Endothelial cell of umbilical vein (primary cell): Measurements from ENCODE around the gene TMEM51.

ENCODE experiments used
- EZH2 ChIP-seq: IDR thresholded peaks from 2 replicates; pipeline ENCODE4 v1.6.1; 2012; ENCODE audit warnings: borderline replicate concordance, low read depth, mild to moderate bottlenecking, moderate library complexity, low read length, inconsistent platforms; ENCODE audit not compliant: severe bottlenecking
- FOS ChIP-seq: IDR thresholded peaks from 2 replicates; pipeline ENCODE4 v1.6.1; 2011; ENCODE audit warnings: mild to moderate bottlenecking, low read length, moderate library complexity, borderline replicate concordance; ENCODE audit not compliant: insufficient read depth
- JUN ChIP-seq: IDR thresholded peaks from 2 replicates; pipeline ENCODE4 v1.6.1; 2011; ENCODE audit warnings: borderline replicate concordance, low read depth; ENCODE audit not compliant: insufficient read length, insufficient read depth
- MYC ChIP-seq: IDR thresholded peaks from one replicate; pipeline ENCODE4 v1.6.1; 2011; ENCODE audit warnings: mild to moderate bottlenecking, low read depth, low read length
- POLR2A ChIP-seq: IDR thresholded peaks from 2 replicates; pipeline ENCODE4 v1.6.1; 2012; ENCODE audit warnings: low read depth, mild to moderate bottlenecking, control low read depth, low read length
- POLR2AphosphoS5 ChIP-seq: IDR thresholded peaks from 2 replicates; pipeline ENCODE4 v1.6.1; 2012; ENCODE audit warnings: low read depth, mild to moderate bottlenecking, control low read depth, low read length, moderate library complexity; ENCODE audit not compliant: insufficient read depth
- TF ChIP-seq, protein P1 (sequence below), 2 donors: IDR thresholded peaks; 1 replicate in 1 of 2; 2 replicates in 1 of 2; pipeline ENCODE4 v1.5.1; 2011; ENCODE audit warnings: low read length in 2 of 2, mild to moderate bottlenecking in 2 of 2, moderate library complexity in 2 of 2, control low read depth in 1 of 2, inconsistent platforms in 1 of 2, low read depth in 1 of 2; ENCODE audit not compliant: insufficient read depth in 1 of 2; ENCODE audit errors: extremely low read depth in 1 of 2
- TF ChIP-seq, protein P2 (sequence below): IDR thresholded peaks from 2 replicates; pipeline ENCODE4 v1.6.1; 2011; ENCODE audit not compliant: insufficient read depth, insufficient read length

DNA sequence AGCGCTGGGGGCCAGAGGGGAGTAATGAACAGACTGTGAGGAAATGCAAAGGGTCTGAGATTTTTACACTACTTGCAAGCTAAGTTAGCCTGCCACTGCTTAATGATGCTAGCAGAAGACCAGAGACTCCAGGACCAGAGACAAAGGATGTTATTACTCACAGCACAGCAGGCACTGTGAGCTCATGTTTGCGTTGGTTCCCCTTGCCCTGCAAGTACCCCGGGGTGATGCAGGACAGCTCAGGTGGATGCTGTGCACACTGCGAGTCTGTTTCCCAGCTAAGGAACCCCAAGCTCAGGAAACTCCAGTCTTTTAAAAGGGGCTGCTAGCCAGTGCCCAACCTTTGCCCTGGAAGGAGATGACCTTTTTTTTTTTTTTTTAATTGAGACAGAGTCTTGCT is 94.7 kb downstream of the TMEM51 start:
- TF ChIP-seq MYC (no peak), POLR2AphosphoS5 (no peak), EZH2 (no peak), POLR2A (no peak), JUN (no peak), FOS (no peak)
- TF ChIP-seq, protein P1, sequence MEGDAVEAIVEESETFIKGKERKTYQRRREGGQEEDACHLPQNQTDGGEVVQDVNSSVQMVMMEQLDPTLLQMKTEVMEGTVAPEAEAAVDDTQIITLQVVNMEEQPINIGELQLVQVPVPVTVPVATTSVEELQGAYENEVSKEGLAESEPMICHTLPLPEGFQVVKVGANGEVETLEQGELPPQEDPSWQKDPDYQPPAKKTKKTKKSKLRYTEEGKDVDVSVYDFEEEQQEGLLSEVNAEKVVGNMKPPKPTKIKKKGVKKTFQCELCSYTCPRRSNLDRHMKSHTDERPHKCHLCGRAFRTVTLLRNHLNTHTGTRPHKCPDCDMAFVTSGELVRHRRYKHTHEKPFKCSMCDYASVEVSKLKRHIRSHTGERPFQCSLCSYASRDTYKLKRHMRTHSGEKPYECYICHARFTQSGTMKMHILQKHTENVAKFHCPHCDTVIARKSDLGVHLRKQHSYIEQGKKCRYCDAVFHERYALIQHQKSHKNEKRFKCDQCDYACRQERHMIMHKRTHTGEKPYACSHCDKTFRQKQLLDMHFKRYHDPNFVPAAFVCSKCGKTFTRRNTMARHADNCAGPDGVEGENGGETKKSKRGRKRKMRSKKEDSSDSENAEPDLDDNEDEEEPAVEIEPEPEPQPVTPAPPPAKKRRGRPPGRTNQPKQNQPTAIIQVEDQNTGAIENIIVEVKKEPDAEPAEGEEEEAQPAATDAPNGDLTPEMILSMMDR (IDR thresholded peaks at IDR 0.05; ENCODE audit: extremely low read depth in 1 of 2, insufficient read depth in 1 of 2, low read depth in 1 of 2, low read length in 2 of 2): no peak
- TF ChIP-seq, protein P2, sequence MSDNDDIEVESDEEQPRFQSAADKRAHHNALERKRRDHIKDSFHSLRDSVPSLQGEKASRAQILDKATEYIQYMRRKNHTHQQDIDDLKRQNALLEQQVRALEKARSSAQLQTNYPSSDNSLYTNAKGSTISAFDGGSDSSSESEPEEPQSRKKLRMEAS: no peak
